DOHH2 (cell line): Measurements from ENCODE around the gene IL7R.

Experiments
- H3F3A ChIP-seq: fragments of 200-600 bp; sonication (generic), shearing (Covaris generic); 2 replicates; pipeline ENCODE4 v1.6.0; 2016; ENCODE audit warnings: antibody characterized with exemption, mild to moderate bottlenecking; ENCODE audit not compliant: control insufficient read depth, insufficient read depth
- H3K27ac ChIP-seq: fragments of 200-600 bp; sonication (generic); 2 replicates; pipeline ENCODE4 v1.5.1; 2014; ENCODE audit warnings: low read depth, mild to moderate bottlenecking, low read length, moderate library complexity
- H3K27me3 ChIP-seq: fragments of 200-600 bp; sonication (generic); 2 replicates; pipeline ENCODE4 v1.6.1; 2014; ENCODE audit warnings: mild to moderate bottlenecking, low read length, mixed read lengths; ENCODE audit not compliant: control insufficient read depth
- H3K36me3 ChIP-seq: fragments of 200-600 bp; sonication (generic); 2 replicates; pipeline ENCODE4 v1.6.1; 2014; ENCODE audit warnings: mild to moderate bottlenecking, low read length, moderate library complexity, mixed read lengths; ENCODE audit not compliant: control insufficient read depth
- H3K4me1 ChIP-seq: fragments of 200-600 bp; sonication (generic); 2 replicates; pipeline ENCODE4 v1.6.1; 2014; ENCODE audit warnings: mild to moderate bottlenecking, low read length, mixed read lengths; ENCODE audit not compliant: control insufficient read depth
- H3K4me2 ChIP-seq: fragments of 200-600 bp; sonication (generic); 2 replicates; pipeline ENCODE4 v1.6.0; 2014; ENCODE audit warnings: mild to moderate bottlenecking, low read length, moderate library complexity
- H3K4me3 ChIP-seq: fragments of 200-600 bp; sonication (generic); 2 replicates; pipeline ENCODE4 v1.5.1; 2014; ENCODE audit warnings: mild to moderate bottlenecking, low read length, mixed read lengths
- H3K79me2 ChIP-seq: fragments of 200-600 bp; sonication (generic); 2 replicates; pipeline ENCODE4 v1.6.1; 2014; ENCODE audit warnings: mild to moderate bottlenecking, low read length, mixed read lengths; ENCODE audit not compliant: control insufficient read depth
- H3K9me2 ChIP-seq: fragments of 200-600 bp; sonication (generic); replicated peaks from 2 replicates; pipeline ENCODE4 v1.6.1; 2014; ENCODE audit warnings: mild to moderate bottlenecking, low read length, mixed read lengths; ENCODE audit not compliant: control insufficient read depth
- H3K9me3 ChIP-seq: fragments of 200-600 bp; sonication (generic); 2 replicates; pipeline ENCODE4 v1.6.1; 2014; ENCODE audit warnings: antibody characterized with exemption, low read length, mixed read lengths; ENCODE audit not compliant: control insufficient read depth, insufficient read depth
- H4K20me1 ChIP-seq: fragments of 200-600 bp; sonication (generic); 2 replicates; pipeline ENCODE4 v1.6.0; 2014; ENCODE audit warnings: low read depth, mild to moderate bottlenecking, antibody characterized with exemption, low read length, moderate library complexity; ENCODE audit not compliant: control insufficient read depth, insufficient read depth
- CTCF ChIP-seq: fragments of 200-600 bp; sonication (generic); IDR thresholded peaks from one replicate; pipeline ENCODE4 v1.5.1; 2014; ENCODE audit warnings: antibody characterized with exemption, mild to moderate bottlenecking, low read depth, low read length; ENCODE audit not compliant: poor library complexity, severe bottlenecking
- EZH2phosphoT487 ChIP-seq: fragments of 200-600 bp; sonication (generic); IDR thresholded peaks from 2 replicates; pipeline ENCODE4 v1.6.1; 2017; ENCODE audit warnings: borderline replicate concordance, mild to moderate bottlenecking, antibody characterized with exemption, low read length, moderate library complexity, mixed read lengths

IL7R gene, protein sequence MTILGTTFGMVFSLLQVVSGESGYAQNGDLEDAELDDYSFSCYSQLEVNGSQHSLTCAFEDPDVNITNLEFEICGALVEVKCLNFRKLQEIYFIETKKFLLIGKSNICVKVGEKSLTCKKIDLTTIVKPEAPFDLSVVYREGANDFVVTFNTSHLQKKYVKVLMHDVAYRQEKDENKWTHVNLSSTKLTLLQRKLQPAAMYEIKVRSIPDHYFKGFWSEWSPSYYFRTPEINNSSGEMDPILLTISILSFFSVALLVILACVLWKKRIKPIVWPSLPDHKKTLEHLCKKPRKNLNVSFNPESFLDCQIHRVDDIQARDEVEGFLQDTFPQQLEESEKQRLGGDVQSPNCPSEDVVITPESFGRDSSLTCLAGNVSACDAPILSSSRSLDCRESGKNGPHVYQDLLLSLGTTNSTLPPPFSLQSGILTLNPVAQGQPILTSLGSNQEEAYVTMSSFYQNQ

GRCh38 chr5:35856765-35857351, at the start of gene IL7R:
Gene IL7R (plus strand): TSS chr5:35856891. CDS start chr5:35856978, 87 bp downstream.
- TF ChIP-seq CTCF = no peak
- no peak for TF ChIP-seq EZH2phosphoT487
- Histone ChIP-seq H3K9me2 (no peaks in the 10 kb centered on the region), H3K27ac (peak within 1 kb of the TSS; percentile 52), H3F3A (no peaks in the 10 kb centered on the region), H3K4me2 (peak within 1 kb of the TSS; percentile 73), H3K9me3 (no peaks in the 10 kb centered on the region), H3K27me3 (no peaks in the 10 kb centered on the region), H3K79me2 (peaks cover 38% of the 10 kb centered on the region), H4K20me1 (no peaks in the 10 kb centered on the region), H3K4me3 (peak within 1 kb of the TSS; percentile 76), H3K4me1 (peaks cover 74% of the 10 kb centered on the region), H3K36me3 (peaks cover 23% of the 10 kb centered on the region)

- Histone ChIP-seq H3K79me2 (no peaks in the 10 kb centered on the region), H3K4me3 (no peak overlapping the region), H3K4me2 (no peak overlapping the region), H4K20me1 (no peaks in the 10 kb centered on the region), H3K27ac (no peak overlapping the region), H3K9me2 (no peaks in the 10 kb centered on the region), H3K4me1 (no peaks in the 10 kb centered on the region), H3K27me3 (no peaks in the 10 kb centered on the region), H3K36me3 (no peaks in the 10 kb centered on the region), H3F3A (no peaks in the 10 kb centered on the region), H3K9me3 (no peaks in the 10 kb centered on the region)
- no peak for TF ChIP-seq EZH2phosphoT487
- TF ChIP-seq CTCF = no peak
Measured at GRCh38 chr5:35810601-35811000, 46.1 kb upstream of the IL7R start.

- Histone ChIP-seq H3K4me2 (no peak overlapping the region), H3K27me3 (no peaks in the 10 kb centered on the region), H3K9me3 (no peaks in the 10 kb centered on the region), H3K4me3 (no peak overlapping the region), H3K4me1 (no peaks in the 10 kb centered on the region), H3K36me3 (no peaks in the 10 kb centered on the region), H3K27ac (no peak overlapping the region), H3K79me2 (no peaks in the 10 kb centered on the region), H3F3A (no peaks in the 10 kb centered on the region), H4K20me1 (no peaks in the 10 kb centered on the region), H3K9me2 (no peaks in the 10 kb centered on the region)
- TF ChIP-seq EZH2phosphoT487 = no peak
- no peak for TF ChIP-seq CTCF
Measured at GRCh38 chr5:35811108-35811741, 45.5 kb upstream of the IL7R start.
